ENCODE results near the gene DISC1.
"Not testable (repeated sequence)": the region's sequence is repeated elsewhere in the genome, so short reads cannot be mapped to it uniquely, and the experiment has no call there.

DISC1 gene

GRCh38 chr1:231882790-231883189, 256.2 kb downstream of the DISC1 start:
- H3K9me3 Mint-ChIP-seq: no peaks in the 10 kb centered on the region

DNA sequence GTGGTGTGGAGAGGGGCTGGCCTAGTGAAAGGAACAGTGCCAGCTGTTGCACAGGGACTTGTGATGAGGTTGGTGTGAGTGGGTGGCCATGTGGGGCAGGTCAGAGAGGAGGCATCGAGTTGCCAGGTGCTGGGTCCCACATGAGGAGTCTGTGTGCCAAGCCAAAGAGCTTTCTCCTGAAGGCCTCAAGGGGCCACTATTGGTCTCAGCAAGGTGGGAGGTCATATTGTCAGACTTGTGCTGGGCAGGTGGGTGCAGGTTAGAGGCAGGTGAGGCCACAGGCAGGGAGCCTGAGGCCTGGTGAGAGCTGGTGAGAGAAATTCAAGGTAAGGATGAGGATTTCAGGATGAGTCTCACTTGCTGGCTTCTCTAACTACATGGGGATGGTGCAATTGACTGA, 256.8 kb downstream of the DISC1 start:
- Mint-ChIP-seq H3K27me3 (no peaks in the 10 kb centered on the region), H3K27ac (ENCODE audit: low read depth) (no peak overlapping the region), H3K9me3 (no peaks in the 10 kb centered on the region), H3K36me3 (ENCODE audit: insufficient read depth) (no peaks in the 10 kb centered on the region), H3K4me1 (peaks cover 4% of the 10 kb centered on the region), H3K4me3 (no peak overlapping the region)
- no peak for ATAC-seq (replicated peaks; ENCODE audit: extremely low read depth, poor library complexity, severe bottlenecking)
- DNase-seq (ENCODE audit: low spot score in 2 of 2): no peak

More at GRCh38 chr1:231882790-231883189, 256.2 kb downstream of the DISC1 start:
- no peak for DNase-seq (ENCODE audit: low spot score in 2 of 2)
- no peak for ATAC-seq (replicated peaks; ENCODE audit: extremely low read depth, poor library complexity, severe bottlenecking)
- Mint-ChIP-seq H3K27me3 (no peaks in the 10 kb centered on the region), H3K4me1 (peaks cover 9% of the 10 kb centered on the region), H3K36me3 (ENCODE audit: insufficient read depth) (no peaks in the 10 kb centered on the region), H3K4me3 (no peak overlapping the region), H3K27ac (ENCODE audit: low read depth) (no peak overlapping the region)

GRCh38 chr1:231885209-231885854, 258.7 kb downstream of the DISC1 start:
- DNase-seq (ENCODE audit: low spot score in 2 of 2): no peak
- Mint-ChIP-seq H3K27me3 (no peaks in the 10 kb centered on the region), H3K9me3 (no peaks in the 10 kb centered on the region), H3K4me1 (peaks cover 4% of the 10 kb centered on the region), H3K4me3 (no peak overlapping the region), H3K36me3 (ENCODE audit: insufficient read depth) (no peaks in the 10 kb centered on the region), H3K27ac (ENCODE audit: low read depth) (no peak overlapping the region)
- no peak for ATAC-seq (replicated peaks; ENCODE audit: extremely low read depth, poor library complexity, severe bottlenecking)

DNA sequence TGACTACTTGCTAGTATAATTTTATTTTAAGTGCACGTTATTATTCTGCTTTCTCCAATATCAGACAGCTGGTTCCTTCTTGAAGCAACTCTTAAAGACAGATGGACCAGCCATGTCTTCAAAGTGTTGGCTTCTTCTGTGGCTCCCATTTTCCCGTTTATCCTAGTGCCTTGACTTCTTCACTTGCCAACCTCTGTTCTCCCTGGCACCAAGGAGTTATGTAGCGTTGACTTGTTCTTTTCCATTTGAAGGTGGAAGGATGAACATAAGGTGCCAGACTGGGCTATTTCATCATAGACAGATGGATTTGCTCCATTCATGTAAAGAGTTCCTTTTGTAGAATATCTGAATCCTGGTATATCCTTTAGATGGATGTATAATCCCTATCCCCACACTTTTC, 260.6 kb downstream of the DISC1 start:
- no peaks in the 10 kb centered on the region for H3K36me3 Mint-ChIP-seq (ENCODE audit: insufficient read depth)
- no peak overlapping the region for H3K27ac Mint-ChIP-seq (ENCODE audit: low read depth)
- DNase-seq (ENCODE audit: low spot score in 2 of 2) (no peak), ATAC-seq (replicated peaks; ENCODE audit: extremely low read depth, poor library complexity, severe bottlenecking) (no peak)
- no peaks in the 10 kb centered on the region for H3K9me3 Mint-ChIP-seq
- no peak overlapping the region for H3K4me3 Mint-ChIP-seq
- no peaks in the 10 kb centered on the region for H3K27me3 Mint-ChIP-seq
- H3K4me1 Mint-ChIP-seq: peaks cover 4% of the 10 kb centered on the region

GRCh38 chr1:231887866-231888265, 261.3 kb downstream of the DISC1 start:
- Mint-ChIP-seq H3K9me3 (no peaks in the 10 kb centered on the region), H3K27me3 (no peaks in the 10 kb centered on the region), H3K4me3 (no peak overlapping the region), H3K4me1 (no peaks in the 10 kb centered on the region), H3K36me3 (ENCODE audit: insufficient read depth) (no peaks in the 10 kb centered on the region), H3K27ac (ENCODE audit: low read depth) (no peak overlapping the region)
- DNase-seq (ENCODE audit: low spot score in 2 of 2) (no peak), ATAC-seq (replicated peaks; ENCODE audit: extremely low read depth, poor library complexity, severe bottlenecking) (no peak)

DNA sequence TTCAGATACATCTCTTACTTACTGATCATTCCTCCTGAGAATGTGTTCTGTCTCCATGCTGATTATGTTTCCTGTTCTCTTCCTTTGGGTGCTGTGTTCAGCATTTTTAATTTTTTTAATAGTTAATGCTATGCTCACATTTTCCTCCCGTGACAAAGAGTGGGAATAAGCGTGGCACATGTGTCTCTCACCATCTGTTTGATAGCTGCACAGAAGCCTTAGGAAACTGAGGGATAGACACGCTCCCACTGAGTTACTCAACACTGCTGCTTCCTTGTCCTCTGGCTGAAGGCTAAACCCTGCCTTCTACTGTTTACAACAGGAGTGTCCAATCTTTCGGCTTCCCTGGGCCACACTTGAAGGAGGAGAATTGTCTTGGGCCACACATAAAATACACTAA, 264.2 kb downstream of the DISC1 start:
- DNase-seq (ENCODE audit: low spot score in 2 of 2) (no peak), ATAC-seq (replicated peaks; ENCODE audit: extremely low read depth, poor library complexity, severe bottlenecking) (no peak)
- Mint-ChIP-seq H3K27me3 (no peaks in the 10 kb centered on the region), H3K36me3 (ENCODE audit: insufficient read depth) (no peaks in the 10 kb centered on the region), H3K27ac (ENCODE audit: low read depth) (no peak overlapping the region), H3K4me3 (no peak overlapping the region), H3K9me3 (no peaks in the 10 kb centered on the region), H3K4me1 (peaks cover 7% of the 10 kb centered on the region)

DNA sequence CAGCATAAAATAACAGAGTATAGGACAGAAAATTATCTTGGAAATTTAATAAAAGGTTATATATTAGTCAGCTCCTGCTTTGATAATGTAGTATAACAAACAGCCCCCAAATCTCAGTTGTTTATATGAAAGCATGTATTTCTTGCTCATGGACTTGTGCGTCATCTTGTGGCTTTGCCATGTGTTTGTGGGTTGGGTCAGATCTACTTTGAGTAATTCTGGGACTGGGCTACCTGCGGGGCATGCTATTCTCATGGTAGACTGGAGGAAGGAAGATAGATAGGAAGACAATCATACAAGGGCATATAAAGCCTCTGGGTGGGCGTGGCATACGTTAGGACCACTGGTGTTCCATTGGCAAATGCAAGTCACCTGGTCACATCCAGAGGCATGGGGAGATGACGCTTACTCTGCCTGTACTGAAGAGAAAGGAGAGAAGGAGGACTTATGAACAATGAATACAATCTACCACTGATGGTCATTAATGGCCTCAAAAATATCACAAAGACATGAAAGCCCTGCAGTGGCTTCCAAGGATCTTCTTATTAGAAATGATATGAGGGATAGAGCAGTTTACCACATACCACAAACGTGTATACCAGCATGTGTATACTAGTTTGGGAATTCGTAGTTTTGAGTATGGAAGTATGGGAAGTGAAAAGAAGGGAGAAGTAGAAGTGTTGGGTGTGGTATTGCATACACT, 267.0 kb downstream of the DISC1 start:
- Mint-ChIP-seq H3K36me3 (ENCODE audit: insufficient read depth) (no peaks in the 10 kb centered on the region), H3K4me1 (peaks cover 7% of the 10 kb centered on the region), H3K9me3 (no peaks in the 10 kb centered on the region), H3K4me3 (no peak overlapping the region), H3K27me3 (no peaks in the 10 kb centered on the region), H3K27ac (ENCODE audit: low read depth) (no peak overlapping the region)
- ATAC-seq (replicated peaks; ENCODE audit: extremely low read depth, poor library complexity, severe bottlenecking) (no peak), DNase-seq (ENCODE audit: low spot score in 2 of 2) (no peak)

DNA sequence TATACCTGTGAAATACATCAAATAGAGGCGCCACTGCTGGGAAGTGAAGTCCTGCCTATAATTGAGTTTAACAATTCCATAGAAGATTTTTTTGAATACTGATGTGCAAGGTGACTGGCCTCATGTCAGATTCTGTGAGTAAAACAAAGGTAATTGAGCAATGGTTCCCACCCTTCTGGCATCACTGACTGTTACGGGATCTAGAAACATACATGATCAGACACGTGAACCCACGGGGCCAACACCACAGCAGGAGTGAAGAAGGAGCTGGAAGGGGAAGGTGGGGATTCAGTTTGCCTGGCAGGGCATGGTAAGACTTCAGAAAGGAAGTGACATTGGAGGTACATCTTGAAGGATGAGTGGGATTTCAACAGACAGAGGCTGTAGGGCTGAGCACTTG, 270.2 kb downstream of the DISC1 start:
- DNase-seq (ENCODE audit: low spot score in 2 of 2): no peak
- no peaks in the 10 kb centered on the region for H3K9me3 Mint-ChIP-seq
- H3K4me3 Mint-ChIP-seq: no peak overlapping the region
- H3K4me1 Mint-ChIP-seq: peaks cover 7% of the 10 kb centered on the region
- no peaks in the 10 kb centered on the region for H3K27me3 Mint-ChIP-seq
- H3K36me3 Mint-ChIP-seq (ENCODE audit: insufficient read depth): no peaks in the 10 kb centered on the region
- H3K27ac Mint-ChIP-seq (ENCODE audit: low read depth): no peak overlapping the region
- ATAC-seq (replicated peaks; ENCODE audit: extremely low read depth, poor library complexity, severe bottlenecking): no peak

DNA sequence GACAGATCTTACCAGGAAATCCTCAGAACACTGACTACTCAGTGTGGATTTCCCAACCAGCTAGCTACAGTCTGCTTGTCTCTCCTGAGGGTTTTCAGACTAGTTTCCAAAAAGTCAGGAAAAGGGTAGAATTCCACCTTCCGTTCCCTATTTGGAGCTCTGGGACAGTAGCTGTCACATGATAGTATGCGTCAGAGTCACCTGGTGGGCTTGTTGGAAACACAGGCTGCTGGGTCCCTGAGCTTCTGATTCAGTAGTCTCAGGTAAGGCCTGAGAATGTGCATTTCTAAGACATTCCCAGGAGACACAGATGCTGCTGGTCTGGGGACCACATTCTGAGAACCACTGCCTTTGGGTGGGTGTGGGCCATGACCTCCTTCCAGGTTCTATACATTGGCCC, 272.5 kb downstream of the DISC1 start:
- no peak for ATAC-seq (replicated peaks; ENCODE audit: extremely low read depth, poor library complexity, severe bottlenecking)
- no peak for DNase-seq (ENCODE audit: low spot score in 2 of 2)
- no peak overlapping the region for H3K4me3 Mint-ChIP-seq
- no peaks in the 10 kb centered on the region for H3K27me3 Mint-ChIP-seq
- no peak overlapping the region for H3K27ac Mint-ChIP-seq (ENCODE audit: low read depth)
- no peaks in the 10 kb centered on the region for H3K9me3 Mint-ChIP-seq
- H3K36me3 Mint-ChIP-seq (ENCODE audit: insufficient read depth): no peaks in the 10 kb centered on the region
- H3K4me1 Mint-ChIP-seq: peaks cover 1% of the 10 kb centered on the region

- ATAC-seq (replicated peaks; ENCODE audit: extremely low read depth, poor library complexity, severe bottlenecking) (no peak), DNase-seq (ENCODE audit: low spot score in 2 of 2) (no peak)
- H3K27me3 Mint-ChIP-seq: no peaks in the 10 kb centered on the region
- no peak overlapping the region for H3K4me3 Mint-ChIP-seq
- H3K9me3 Mint-ChIP-seq: no peaks in the 10 kb centered on the region
- H3K36me3 Mint-ChIP-seq (ENCODE audit: insufficient read depth): no peaks in the 10 kb centered on the region
- no peak overlapping the region for H3K27ac Mint-ChIP-seq (ENCODE audit: low read depth)
- peaks cover 5% of the 10 kb centered on the region for H3K4me1 Mint-ChIP-seq
Measured at GRCh38 chr1:231899713-231900435, 273.3 kb downstream of the DISC1 start.

DNA sequence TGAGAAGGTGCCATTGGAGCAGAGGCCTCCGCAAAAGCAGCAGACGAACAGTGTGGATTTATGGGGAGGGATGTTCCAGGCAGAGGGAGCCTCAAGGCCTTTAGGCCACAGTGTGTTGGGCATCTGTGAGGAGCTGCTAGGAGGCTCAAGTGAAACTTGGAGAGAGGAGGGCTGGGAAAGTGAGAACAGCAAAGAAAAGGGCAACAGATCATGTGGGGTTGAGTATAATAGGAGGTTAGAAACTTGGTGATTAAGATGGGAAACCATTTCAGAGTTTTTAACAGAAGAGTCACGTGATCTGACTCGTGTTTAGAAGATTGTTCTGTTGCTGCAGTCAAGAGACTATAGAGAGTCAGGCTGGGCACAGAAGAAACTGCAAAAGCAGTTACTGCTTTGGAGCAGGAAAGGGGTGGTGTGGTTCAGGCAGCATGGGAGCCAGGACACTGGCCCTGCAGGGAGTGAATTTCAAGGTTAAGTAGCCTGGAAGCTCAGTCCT, 277.0 kb downstream of the DISC1 start:
- no peaks in the 10 kb centered on the region for H3K9me3 Mint-ChIP-seq
- peaks cover 5% of the 10 kb centered on the region for H3K4me1 Mint-ChIP-seq
- ATAC-seq (replicated peaks; ENCODE audit: extremely low read depth, poor library complexity, severe bottlenecking): no peak
- H3K4me3 Mint-ChIP-seq: no peak overlapping the region
- H3K27ac Mint-ChIP-seq (ENCODE audit: low read depth): no peak overlapping the region
- H3K27me3 Mint-ChIP-seq: no peaks in the 10 kb centered on the region
- peaks cover under 1% of the 10 kb centered on the region for H3K36me3 Mint-ChIP-seq (ENCODE audit: insufficient read depth)
- DNase-seq (ENCODE audit: low spot score in 2 of 2): no peak

DNA sequence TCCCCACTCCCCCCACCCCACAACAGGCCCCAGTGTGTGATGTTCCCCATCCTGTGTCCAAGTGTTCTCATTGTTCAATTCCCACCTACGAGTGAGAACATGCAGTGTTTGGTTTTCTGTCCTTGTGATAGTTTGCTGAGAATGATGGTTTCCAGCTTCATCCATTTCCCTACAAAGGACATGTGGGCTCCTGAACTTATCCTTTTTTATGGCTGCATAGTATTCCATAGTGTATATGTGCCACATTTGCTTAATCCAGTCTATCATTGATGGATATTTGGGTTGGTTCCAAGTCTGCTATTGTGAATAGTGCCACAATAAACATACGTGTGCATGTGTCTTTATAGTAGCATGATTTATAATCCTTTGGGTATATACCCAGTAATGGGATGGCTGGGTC, 280.7 kb downstream of the DISC1 start:
- H3K4me3 Mint-ChIP-seq: not testable (repeated sequence)

GRCh38 chr1:231913493-231913892, 286.9 kb downstream of the DISC1 start:
- H3K27me3 Mint-ChIP-seq: peaks cover 14% of the 10 kb centered on the region
- peaks cover 46% of the 10 kb centered on the region for H3K4me1 Mint-ChIP-seq
- H3K36me3 Mint-ChIP-seq (ENCODE audit: insufficient read depth): peaks cover 3% of the 10 kb centered on the region
- no peak for DNase-seq (ENCODE audit: low spot score in 2 of 2)
- ATAC-seq (replicated peaks; ENCODE audit: extremely low read depth, poor library complexity, severe bottlenecking): no peak
- no peak overlapping the region for H3K27ac Mint-ChIP-seq (ENCODE audit: low read depth)
- no peak overlapping the region for H3K4me3 Mint-ChIP-seq
- no peaks in the 10 kb centered on the region for H3K9me3 Mint-ChIP-seq

More for the DNA sequence above, 280.7 kb downstream of the DISC1 start:
- H3K27ac Mint-ChIP-seq (ENCODE audit: low read depth); ATAC-seq (replicated peaks; ENCODE audit: extremely low read depth, poor library complexity, severe bottlenecking); DNase-seq (ENCODE audit: low spot score in 2 of 2); H3K9me3 Mint-ChIP-seq; H3K36me3 Mint-ChIP-seq (ENCODE audit: insufficient read depth); H3K4me1 Mint-ChIP-seq; H3K27me3 Mint-ChIP-seq: not testable (repeated sequence)

All from central memory CD8-positive, alpha-beta T cell (primary cell).